Stimulated activated naive B cell treated with anti-CD40 and anti-IgM and Interleukin-4, amounts not matched to agents 10 μg/mL and 1 μg/mL and 100 μg/mL, for 72 hours (primary cell): Measurements from ENCODE around the gene KIRREL3.

ENCODE experiments used
- ATAC-seq, 2 donors: fragments of 150-1000 bp; cut with Tn5 transposase; replicated peaks; 2 replicates each; pipeline ENCODE4 v1.10.0; 2021; ENCODE audit warnings: moderate library complexity in 1 of 2
- DNase-seq: peaks from one replicate; pipeline ENCODE4 v3.0.0; 2021
- H3K27ac Mint-ChIP-seq: one replicate; pipeline ENCODE4 v1.8.0; 2022; ENCODE audit warnings: mild to moderate bottlenecking, mixed read lengths
- H3K27me3 Mint-ChIP-seq, 2 donors: one replicate each; pipeline ENCODE4 v1.8.0; 2022; ENCODE audit warnings: mixed read lengths in 2 of 2
- H3K36me3 Mint-ChIP-seq, 2 donors: one replicate each; pipeline ENCODE4 v1.8.0; 2022; ENCODE audit warnings: mixed read lengths in 2 of 2, mild to moderate bottlenecking in 1 of 2
- H3K4me1 Mint-ChIP-seq, 2 donors: one replicate each; pipeline ENCODE4 v1.8.0; 2022; ENCODE audit warnings: mixed read lengths in 2 of 2, mild to moderate bottlenecking in 1 of 2
- H3K4me3 Mint-ChIP-seq, 2 donors: one replicate each; pipeline ENCODE4 v1.8.0; 2022; ENCODE audit warnings: mild to moderate bottlenecking in 2 of 2, mixed read lengths in 2 of 2, moderate library complexity in 1 of 2
- H3K9me3 Mint-ChIP-seq, 2 donors: one replicate each; pipeline ENCODE4 v1.8.0; 2022; ENCODE audit warnings: mixed read lengths in 2 of 2, mild to moderate bottlenecking in 1 of 2

KIRREL3 gene

GRCh38 chr11:126432525-126432924, 568.0 kb downstream of the KIRREL3 start:
- no peak for ATAC-seq
- H3K36me3 Mint-ChIP-seq: no peaks in the 10 kb centered on the region
- H3K27me3 Mint-ChIP-seq: no peaks in the 10 kb centered on the region
- H3K4me3 Mint-ChIP-seq: no peak overlapping the region
- H3K9me3 Mint-ChIP-seq: no peaks in the 10 kb centered on the region
- DNase-seq: no peak
- H3K4me1 Mint-ChIP-seq: peaks cover 6 to 13% of the 10 kb centered on the region in 2 donors
- H3K27ac Mint-ChIP-seq: no peak overlapping the region

- no peaks in the 10 kb centered on the region for H3K27me3 Mint-ChIP-seq
- peaks cover 0 to 2% of the 10 kb centered on the region in 2 donors for H3K36me3 Mint-ChIP-seq
- DNase-seq: no peak
- H3K9me3 Mint-ChIP-seq: no peaks in the 10 kb centered on the region
- peaks cover 10 to 18% of the 10 kb centered on the region in 2 donors for H3K4me1 Mint-ChIP-seq
- no peak overlapping the region for H3K27ac Mint-ChIP-seq
- no peak overlapping the region for H3K4me3 Mint-ChIP-seq
- ATAC-seq: no peak
These were observed 568.5 kb downstream of the KIRREL3 start for GRCh38 chr11:126432065-126432461.

GRCh38 chr11:126431401-126432064, 569.0 kb downstream of the KIRREL3 start:
- Mint-ChIP-seq H3K27ac (no peak overlapping the region), H3K4me1 (peaks cover 15 to 23% of the 10 kb centered on the region in 2 donors), H3K4me3 (no peak overlapping the region), H3K36me3 (peaks cover 0 to 2% of the 10 kb centered on the region in 2 donors), H3K27me3 (no peaks in the 10 kb centered on the region), H3K9me3 (no peaks in the 10 kb centered on the region)
- ATAC-seq: no peak
- no peak for DNase-seq

GRCh38 chr11:126430581-126431335, 569.8 kb downstream of the KIRREL3 start:
- Mint-ChIP-seq H3K36me3 (peaks cover 0 to 2% of the 10 kb centered on the region in 2 donors), H3K9me3 (no peaks in the 10 kb centered on the region), H3K27ac (no peak overlapping the region), H3K4me1 (peaks cover 15 to 31% of the 10 kb centered on the region in 2 donors), H3K4me3 (no peak overlapping the region), H3K27me3 (no peaks in the 10 kb centered on the region)
- DNase-seq (no peak), ATAC-seq (no peak)

- Mint-ChIP-seq H3K9me3 (no peaks in the 10 kb centered on the region), H3K4me1 (peaks cover 19 to 39% of the 10 kb centered on the region in 2 donors), H3K4me3 (peak overlapping the region in 1 of 2 donors; percentile 54), H3K27ac (peak overlapping the region; percentile 59), H3K36me3 (peaks cover 0 to 3% of the 10 kb centered on the region in 2 donors), H3K27me3 (peaks cover 6 to 15% of the 10 kb centered on the region in 2 donors)
- ATAC-seq (peak; percentile 85), DNase-seq (no peak)
These were observed 573.5 kb downstream of the KIRREL3 start for GRCh38 chr11:126426820-126427749.

GRCh38 chr11:126426106-126426505, 574.5 kb downstream of the KIRREL3 start:
- Mint-ChIP-seq H3K4me1 (peaks cover 27 to 49% of the 10 kb centered on the region in 2 donors), H3K4me3 (no peak overlapping the region), H3K9me3 (no peaks in the 10 kb centered on the region), H3K36me3 (peaks cover 0 to 5% of the 10 kb centered on the region in 2 donors), H3K27me3 (peaks cover 6 to 15% of the 10 kb centered on the region in 2 donors), H3K27ac (no peak overlapping the region)
- ATAC-seq (peak; percentile 7 to 31), DNase-seq (no peak)

- H3K36me3 Mint-ChIP-seq: peaks cover 0 to 5% of the 10 kb centered on the region in 2 donors
- H3K27me3 Mint-ChIP-seq: peaks cover 6 to 15% of the 10 kb centered on the region in 2 donors
These were observed 576.0 kb downstream of the KIRREL3 start for GRCh38 chr11:126424471-126425039.

GRCh38 chr11:126423743-126424142, 576.8 kb downstream of the KIRREL3 start:
- Mint-ChIP-seq H3K27ac (peak overlapping the region; percentile 28), H3K36me3 (peaks cover 0 to 5% of the 10 kb centered on the region in 2 donors), H3K27me3 (peaks cover 6 to 15% of the 10 kb centered on the region in 2 donors), H3K9me3 (no peaks in the 10 kb centered on the region), H3K4me1 (peaks cover 34 to 64% of the 10 kb centered on the region in 2 donors), H3K4me3 (no peak overlapping the region)
- ATAC-seq (no peak), DNase-seq (no peak)

More at GRCh38 chr11:126424471-126425039, 576.0 kb downstream of the KIRREL3 start:
- DNase-seq (no peak), ATAC-seq (no peak)
- H3K9me3 Mint-ChIP-seq: no peaks in the 10 kb centered on the region
- H3K4me3 Mint-ChIP-seq: no peak overlapping the region
- peaks cover 37 to 62% of the 10 kb centered on the region in 2 donors for H3K4me1 Mint-ChIP-seq
- H3K27ac Mint-ChIP-seq: peak overlapping the region; percentile 77

GRCh38 chr11:126423154-126423553, 577.4 kb downstream of the KIRREL3 start:
- Mint-ChIP-seq H3K36me3 (peaks cover 0 to 5% of the 10 kb centered on the region in 2 donors), H3K4me1 (peaks cover 36 to 66% of the 10 kb centered on the region in 2 donors), H3K4me3 (no peak overlapping the region), H3K27me3 (peaks cover 12 to 15% of the 10 kb centered on the region in 2 donors), H3K27ac (no peak overlapping the region), H3K9me3 (no peaks in the 10 kb centered on the region)
- DNase-seq (no peak), ATAC-seq (no peak)

GRCh38 chr11:126422446-126422845, 578.1 kb downstream of the KIRREL3 start:
- Mint-ChIP-seq H3K4me3 (no peak overlapping the region), H3K4me1 (peaks cover 32 to 59% of the 10 kb centered on the region in 2 donors), H3K9me3 (no peaks in the 10 kb centered on the region), H3K36me3 (peaks cover 0 to 5% of the 10 kb centered on the region in 2 donors), H3K27me3 (peaks cover 12 to 15% of the 10 kb centered on the region in 2 donors), H3K27ac (no peak overlapping the region)
- ATAC-seq (no peak), DNase-seq (no peak)

- Mint-ChIP-seq H3K9me3 (no peaks in the 10 kb centered on the region), H3K36me3 (peaks cover 0 to 3% of the 10 kb centered on the region in 2 donors), H3K4me3 (no peak overlapping the region), H3K27me3 (peaks cover 13 to 15% of the 10 kb centered on the region in 2 donors), H3K4me1 (peaks cover 25 to 50% of the 10 kb centered on the region in 2 donors), H3K27ac (peak overlapping the region; percentile 42)
- no peak for DNase-seq
- ATAC-seq: no peak
These were observed 579.3 kb downstream of the KIRREL3 start for GRCh38 chr11:126421271-126421671.

- peak in 1 of 2 donors; percentile 8 for ATAC-seq
- H3K27ac Mint-ChIP-seq: no peak overlapping the region
- DNase-seq: no peak
- H3K4me3 Mint-ChIP-seq: peak overlapping the region; percentile 21 to 22
- H3K9me3 Mint-ChIP-seq: no peaks in the 10 kb centered on the region
- H3K27me3 Mint-ChIP-seq: peaks cover 15 to 18% of the 10 kb centered on the region in 2 donors
- peaks cover 29 to 50% of the 10 kb centered on the region in 2 donors for H3K4me1 Mint-ChIP-seq
- H3K36me3 Mint-ChIP-seq: peaks cover 0 to 3% of the 10 kb centered on the region in 2 donors
These were observed 579.8 kb downstream of the KIRREL3 start for GRCh38 chr11:126420698-126421256.
